ENCODE measurements around the gene KCND3.

- TF ChIP-seq OSR1 (CRISPR knock-in tag; IDR thresholded peaks at IDR 0.05) (no peak), ZFP3 (CRISPR knock-in tag; IDR thresholded peaks at IDR 0.05) (no peak), GLIS3 (CRISPR knock-in tag; IDR thresholded peaks at IDR 0.05) (no peak), ARNTL (CRISPR knock-in tag; IDR thresholded peaks at IDR 0.05; ENCODE audit: borderline replicate concordance, low read depth) (no peak), SNAI2 (CRISPR knock-in tag; IDR thresholded peaks at IDR 0.05) (no peak), ESRRG (CRISPR knock-in tag; IDR thresholded peaks at IDR 0.05) (no peak), ZFP30 (CRISPR knock-in tag; IDR thresholded peaks at IDR 0.05) (no peak), PATZ1 (CRISPR knock-in tag; IDR thresholded peaks at IDR 0.05; ENCODE audit: borderline replicate concordance) (no peak)
Observed at GRCh38 chr1:111895017-111895416, 94.5 kb downstream of the KCND3 start.

Data from SK-N-SH treated with all-trans-retinoic acid at 6 μM for 48 hours (cell line).